Lung (tissue), 12 donors: Measurements from ENCODE around the gene TTC31. TPM values are rescaled to one million over a fixed set of nuclear protein-coding genes. Genes with fewer than 3 reads are reported as not detected.
A peak's percentile ranks its signal among the peaks of the same experiment; 100 is the strongest.

Experiments
- ATAC-seq: fragments of 200-7000 bp; cut with Tn5 transposase; one replicate; pipeline ENCODE4 v1.9.1; 2020; ENCODE audit warnings: moderate number of reproducible peaks; ENCODE audit not compliant: insufficient read depth, low FRiP score
- DNase-seq, 3 donors: peaks; one replicate each; pipeline ENCODE4 v3.0.0-alpha.2; 2013 to 2017
- H3K27ac ChIP-seq, 2 donors: one replicate each; pipeline ENCODE4 v1.5.1; 2013; ENCODE audit warnings: mild to moderate bottlenecking in 2 of 2, moderate library complexity in 2 of 2, control low read depth in 1 of 2, inconsistent platforms in 1 of 2, low read depth in 1 of 2, low read length in 1 of 2
- H3K27me3 ChIP-seq, 3 donors: one replicate each; pipeline ENCODE4 v1.5.1; 2013; ENCODE audit warnings: low read length in 2 of 3; ENCODE audit not compliant: control insufficient read depth in 3 of 3, insufficient read depth in 3 of 3
- H3K36me3 ChIP-seq, 4 donors: one replicate each; pipeline ENCODE4 v1.5.1; 2013; ENCODE audit warnings: low read length in 4 of 4, mild to moderate bottlenecking in 1 of 4, moderate library complexity in 1 of 4; ENCODE audit not compliant: control insufficient read depth in 4 of 4, insufficient read depth in 4 of 4
- H3K4me1 ChIP-seq, 5 donors: one replicate each; pipeline ENCODE4 v1.5.1; 2013; ENCODE audit warnings: low read length in 5 of 5, mild to moderate bottlenecking in 2 of 5, moderate library complexity in 1 of 5; ENCODE audit not compliant: control insufficient read depth in 5 of 5, insufficient read depth in 5 of 5
- H3K4me3 ChIP-seq: one replicate; pipeline ENCODE4 v1.5.1; 2013; ENCODE audit warnings: mild to moderate bottlenecking, control low read depth, moderate library complexity
- H3K9ac ChIP-seq, 2 donors: one replicate each; pipeline ENCODE4 v1.5.1; 2013; ENCODE audit warnings: low read length in 2 of 2, control low read depth in 1 of 2; ENCODE audit not compliant: insufficient read depth in 1 of 2
- H3K9me3 ChIP-seq, 4 donors: one replicate each; pipeline ENCODE4 v1.5.1; 2013; ENCODE audit warnings: low read length in 3 of 4, mild to moderate bottlenecking in 1 of 4, moderate library complexity in 1 of 4; ENCODE audit not compliant: control insufficient read depth in 4 of 4, insufficient read depth in 3 of 4
- CTCF ChIP-seq: IDR thresholded peaks from 2 replicates; pipeline ENCODE4 v1.5.1; 2012; ENCODE audit warnings: mild to moderate bottlenecking; ENCODE audit errors: control extremely low read depth, extremely low read depth
- WGBS, 2 donors: extraction: QIAGEN DNeasy Blood & Tissue Kit; methylation state at CpG; one replicate each; pipeline ENCODE4 v1.1.7; 2013; 5-methylcytosine and 5-hydroxymethylcytosine counted together
- polyA plus RNA-seq, 2 donors: library from polyadenylated mRNA; stranded (reverse); fragments of 200-250 nt; gene quantifications; one replicate each; pipeline ENCODE4 v1.2.1, GENCODE V29; 2013
- total RNA-seq, 2 donors: library from RNA; depleted of rRNA in 1 of 2; stranded (reverse); fragments of >200 nt in 1 of 2; gene quantifications; one replicate each; pipeline ENCODE4 v1.2.1, GENCODE V29; 2014 to 2021
- donor health status: control.
- donor health status: control.
- donor health status: Bipolar disorder and iron deficiency.
- donor health status: healthy.
- donor health status: DM: yes; HTN: yes; CAD: no.

TTC31 gene
- total and polyA plus RNA-seq, 4 donors: 13.7 to 23.7 (median 20.0) TPM

GRCh38 chr2:74504591-74504990, 21.7 kb downstream of the TTC31 start:
- DNase-seq (no peak), ATAC-seq (no peak)
- Histone ChIP-seq H3K4me1 (peaks cover 6 to 32% (median 14%) of the 10 kb centered on the region in 5 donors), H3K36me3 (peaks cover 0 to 14% (median 8%) of the 10 kb centered on the region in 4 donors), H3K9me3 (peaks cover 0 to 2% (median 0%) of the 10 kb centered on the region in 4 donors), H3K27ac (no peak overlapping the region), H3K9ac (no peak overlapping the region), H3K27me3 (peaks cover 0 to 63% (median 63%) of the 10 kb centered on the region in 3 donors), H3K4me3 (no peak overlapping the region)
- TF ChIP-seq CTCF: no peak
- WGBS, 2 donors: 96 to 97% methylated on average over 3 of the region's 3 CpGs

- ATAC-seq (no peak), DNase-seq (no peak)
- Histone ChIP-seq H3K27me3 (peaks cover 0 to 63% (median 63%) of the 10 kb centered on the region in 3 donors), H3K4me1 (peaks cover 6 to 31% (median 14%) of the 10 kb centered on the region in 5 donors), H3K9me3 (peaks cover 0 to 2% (median 0%) of the 10 kb centered on the region in 4 donors), H3K36me3 (peaks cover 0 to 14% (median 8%) of the 10 kb centered on the region in 4 donors), H3K9ac (no peak overlapping the region), H3K27ac (peak overlapping the region in 1 of 2 donors; percentile 26), H3K4me3 (no peak overlapping the region)
- WGBS, 2 donors: 96 to 97% methylated on average over 14 of the region's 14 CpGs
- no peak for TF ChIP-seq CTCF
Observed at GRCh38 chr2:74505448-74506246, 22.8 kb downstream of the TTC31 start.

GRCh38 chr2:74507145-74507925, 24.5 kb downstream of the TTC31 start, which contains the start of gene PCGF1:
Gene PCGF1, minus strand, starts transcription at chr2:74507695. Its CDS starts 27 bp downstream, at chr2:74507668.
- H3K27me3 ChIP-seq: peaks cover 0 to 63% (median 61%) of the 10 kb centered on the region in 3 donors
- TF ChIP-seq CTCF: peak; percentile 1
- peak within 1 kb of the TSS; percentile 74 for H3K4me3 ChIP-seq
- H3K36me3 ChIP-seq: peaks cover 0 to 14% (median 8%) of the 10 kb centered on the region in 4 donors
- peak within 1 kb of the TSS; percentile 8 to 93 for H3K9ac ChIP-seq
- DNase-seq (peak; percentile 98 to 99 (median 99)), ATAC-seq (peak; percentile 90)
- WGBS, 2 donors: 1% methylated on average over 55 to 56 of the region's 56 CpGs
- H3K27ac ChIP-seq: peak within 1 kb of the TSS; percentile 93 to 98
- peaks cover 6 to 29% (median 14%) of the 10 kb centered on the region in 5 donors for H3K4me1 ChIP-seq
- no peaks in the 10 kb centered on the region for H3K9me3 ChIP-seq
